NCI-H1930 (cell line): ENCODE data around the gene TMEM273.

Source experiments
- DNase-seq, 2 experiments: peaks; one replicate each; lab custom pipeline; 2025; lab: John Stamatoyannopoulos, UW

The TMEM273 gene

DNA sequence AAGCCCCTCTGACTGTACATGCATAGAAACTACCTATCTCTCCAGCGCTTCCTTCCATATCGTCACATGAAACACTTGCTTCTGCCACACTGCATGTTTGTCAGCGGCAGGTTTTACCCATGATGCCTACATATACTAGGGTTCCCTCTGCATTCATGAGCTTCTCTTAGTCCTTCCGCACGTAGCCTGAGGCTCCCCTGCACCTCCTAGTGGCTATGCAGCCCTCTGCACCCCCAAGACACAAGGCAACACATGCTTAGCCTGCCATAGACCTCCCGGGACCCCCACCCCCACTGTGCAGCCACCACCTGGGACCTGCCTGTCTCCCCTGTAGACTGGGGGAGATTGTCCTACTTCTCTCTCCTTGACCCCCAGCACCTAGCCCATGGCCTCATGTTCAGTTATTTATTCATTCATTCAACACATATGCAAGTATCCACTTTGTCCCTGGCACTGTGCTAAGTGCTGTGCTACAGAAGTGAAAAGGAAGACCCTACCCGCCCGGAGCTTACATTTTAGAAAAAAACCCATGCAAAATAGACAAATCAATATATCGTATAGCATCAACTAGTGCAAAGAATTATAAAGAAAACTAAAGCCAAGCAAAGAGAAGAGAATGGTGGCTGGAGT lies 23.5 kb downstream of the TMEM273 start:
- no peak for DNase-seq

DNA sequence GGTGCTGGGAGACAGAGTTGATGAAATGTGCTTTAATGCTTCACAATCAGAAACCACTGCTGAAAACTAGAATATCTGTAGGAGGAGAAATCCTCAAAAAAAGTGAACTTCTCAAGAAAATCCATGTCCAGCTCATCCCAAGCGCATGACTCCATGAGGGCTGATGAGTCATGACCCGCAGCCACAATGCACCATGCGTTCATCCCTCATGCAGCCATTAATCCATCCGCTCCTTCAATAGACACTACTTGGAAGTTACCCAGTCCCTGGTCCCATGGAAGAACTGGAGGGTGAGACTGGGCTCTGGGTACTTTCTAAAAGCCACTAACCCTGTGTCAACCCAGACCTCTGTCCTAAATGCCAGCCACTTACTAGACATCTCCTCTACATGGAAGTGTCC lies 24.4 kb downstream of the TMEM273 start:
- no peak for DNase-seq

DNA sequence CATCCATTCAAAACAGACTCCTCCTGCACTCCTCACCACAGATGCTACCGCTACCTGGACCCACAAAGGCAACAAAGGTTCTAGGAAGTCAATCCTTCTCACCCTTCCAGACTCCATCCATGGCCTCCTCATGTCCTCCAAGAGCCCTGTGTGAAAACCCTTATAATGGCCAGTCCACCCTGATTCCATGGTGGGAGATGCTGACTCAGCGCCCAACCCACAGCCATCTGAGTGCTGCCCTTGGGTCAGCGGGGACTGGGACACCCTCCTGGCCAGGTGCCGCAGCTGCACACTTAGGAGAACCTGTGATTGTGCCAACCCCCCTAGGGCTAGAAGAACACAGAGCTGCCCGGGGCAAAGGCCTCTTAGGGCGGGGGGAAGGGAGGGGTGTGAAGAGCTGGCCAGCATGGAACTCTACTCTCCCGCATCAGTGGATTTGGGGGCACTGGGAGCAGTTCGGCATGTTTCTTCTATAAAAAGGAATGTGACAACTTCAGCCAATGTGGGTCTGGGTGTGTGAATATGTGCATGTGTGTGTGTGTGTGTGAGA lies 25.4 kb downstream of the TMEM273 start:
- DNase-seq, result no peak

DNA sequence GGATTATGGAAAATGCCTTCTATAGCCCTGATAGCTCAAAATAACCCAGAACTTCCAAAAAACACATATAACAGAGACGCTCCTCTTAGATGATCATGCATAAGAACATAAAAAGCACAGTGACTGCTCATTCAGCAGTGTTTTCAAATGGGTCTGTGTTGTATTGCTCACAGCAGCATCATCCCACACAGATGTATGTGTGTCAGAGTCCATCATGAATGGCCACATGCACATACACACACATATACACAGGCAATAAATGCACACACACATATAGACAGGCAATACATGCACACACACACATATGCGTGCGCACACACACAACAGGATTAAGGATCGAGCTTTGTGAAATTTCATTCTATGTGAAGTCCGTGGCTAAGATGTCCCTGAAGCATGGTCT lies 26.1 kb downstream of the TMEM273 start:
- DNase-seq, result no peak

DNA sequence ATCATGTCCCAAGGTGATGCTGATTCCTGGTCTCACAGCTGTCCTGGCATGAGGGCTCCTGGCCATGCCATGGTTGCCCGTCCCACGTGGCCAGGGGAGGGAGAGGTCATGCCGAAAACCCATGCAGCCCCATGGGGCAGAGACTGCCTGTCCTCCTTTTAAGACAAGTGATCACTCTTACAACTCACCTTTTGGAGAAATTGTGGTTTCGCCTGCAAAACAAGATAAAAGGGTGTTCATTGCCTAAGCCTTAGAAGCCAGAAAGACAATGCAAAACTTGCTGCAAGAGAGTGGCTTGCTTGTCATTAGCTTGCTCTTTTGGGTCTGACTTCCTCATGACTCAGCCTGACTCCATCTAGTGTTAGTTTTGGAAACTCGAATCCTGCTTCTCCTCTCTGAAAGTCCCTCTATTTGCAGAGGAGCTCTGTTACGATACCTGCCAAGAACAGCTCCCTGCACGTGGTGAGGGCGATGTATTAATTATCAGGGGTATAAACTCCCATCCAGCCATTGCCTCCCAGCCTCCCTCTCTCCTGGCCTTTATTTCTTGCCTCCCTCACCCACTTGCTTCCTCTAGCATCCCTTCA lies 26.7 kb downstream of the TMEM273 start:
- DNase-seq, result no peak

DNA sequence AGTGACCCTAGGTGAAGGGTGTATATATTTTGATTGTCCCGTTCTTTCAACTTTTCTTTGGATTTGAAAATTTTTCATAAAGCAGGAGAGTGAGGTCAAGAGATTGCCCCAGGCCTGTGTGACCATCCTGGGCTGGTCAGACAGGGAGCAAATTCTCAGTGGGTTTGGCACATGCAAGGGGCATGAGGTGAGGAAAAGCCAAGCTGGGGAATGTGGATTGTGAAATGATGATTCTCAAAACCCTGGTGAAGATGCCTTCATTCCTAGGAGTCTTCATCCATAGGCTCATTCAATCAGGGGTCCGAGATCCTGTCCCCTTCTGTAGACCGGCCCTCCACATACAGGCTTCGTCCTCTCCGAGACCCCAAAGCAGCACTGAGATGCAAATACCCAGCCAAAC lies 27.4 kb downstream of the TMEM273 start:
- DNase-seq, result no peak

DNA sequence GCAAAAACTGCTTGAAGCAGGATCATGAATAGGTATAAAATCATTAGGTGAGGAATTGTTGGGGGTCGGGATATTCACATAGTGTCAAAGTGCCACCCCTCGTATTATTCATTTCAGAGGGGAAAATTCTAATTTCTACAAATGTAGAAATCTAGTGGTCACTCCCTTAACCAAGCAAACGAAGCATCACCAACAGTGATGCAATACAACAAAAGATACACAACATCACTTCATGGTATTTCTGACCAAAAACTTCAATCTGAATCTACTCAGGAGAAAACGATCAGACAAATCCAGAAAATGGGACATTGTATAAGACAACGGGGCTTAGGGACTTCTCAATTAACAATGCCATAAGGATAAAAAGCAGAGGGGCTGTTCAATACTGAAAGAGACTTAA lies 28.1 kb downstream of the TMEM273 start:
- DNase-seq, result no peak

DNA sequence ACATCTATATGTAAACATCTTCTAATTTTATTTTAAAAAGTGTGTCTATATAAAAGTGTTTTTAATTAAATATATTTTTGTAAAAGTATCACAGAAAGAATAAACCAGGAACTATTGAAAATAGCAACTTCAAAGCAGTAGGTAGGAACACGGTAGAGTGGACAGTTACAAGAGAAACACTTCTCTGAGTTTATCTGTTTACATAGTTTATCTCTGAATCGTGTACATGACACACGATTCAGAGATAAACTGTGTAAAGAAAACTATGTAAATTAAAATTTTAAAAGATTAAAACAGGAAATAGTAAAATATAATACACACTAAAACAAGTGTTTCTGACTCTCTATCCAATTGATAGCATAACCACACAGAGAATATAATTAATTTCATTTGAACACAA lies 29.3 kb downstream of the TMEM273 start:
- DNase-seq, result no peak

DNA sequence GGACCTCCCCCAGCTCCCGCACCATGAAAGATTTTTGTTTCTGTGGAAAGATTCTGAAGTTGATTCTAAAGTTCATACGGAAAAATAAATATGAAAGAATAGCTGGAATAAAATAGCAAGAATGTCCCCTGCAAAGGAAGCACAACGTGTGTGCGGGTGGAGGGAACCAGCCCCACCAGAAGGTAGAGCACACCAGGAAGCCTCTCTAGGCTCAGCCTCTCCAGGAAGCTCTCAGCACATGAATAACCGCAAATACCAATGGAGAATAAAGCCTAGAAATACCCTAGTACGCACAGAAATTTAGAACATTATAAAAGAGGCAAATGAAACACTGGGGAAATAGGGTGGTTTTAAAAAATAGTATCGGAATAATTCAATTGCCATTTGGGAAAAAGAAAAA lies 29.8 kb downstream of the TMEM273 start:
- DNase-seq, result no peak

DNA sequence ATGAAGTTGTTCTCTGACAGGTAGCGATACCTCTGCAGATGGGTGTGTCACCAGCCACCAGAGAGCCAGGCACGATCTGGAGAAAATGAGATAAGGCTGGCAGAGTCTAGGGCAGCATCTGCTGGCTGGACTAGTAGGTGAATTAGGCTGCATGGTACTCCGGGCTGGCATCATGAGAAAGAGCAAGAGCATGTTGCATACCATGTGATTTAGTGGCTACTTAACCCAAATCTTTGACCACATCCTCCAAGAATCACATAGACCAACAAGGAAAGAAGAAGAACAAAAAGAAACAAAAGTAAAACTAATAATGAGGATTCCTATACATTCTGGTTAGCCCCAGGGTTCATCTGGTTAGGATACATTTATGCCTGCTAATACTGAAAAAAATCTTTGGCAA lies 31.0 kb downstream of the TMEM273 start:
- DNase-seq, result no peak

DNA sequence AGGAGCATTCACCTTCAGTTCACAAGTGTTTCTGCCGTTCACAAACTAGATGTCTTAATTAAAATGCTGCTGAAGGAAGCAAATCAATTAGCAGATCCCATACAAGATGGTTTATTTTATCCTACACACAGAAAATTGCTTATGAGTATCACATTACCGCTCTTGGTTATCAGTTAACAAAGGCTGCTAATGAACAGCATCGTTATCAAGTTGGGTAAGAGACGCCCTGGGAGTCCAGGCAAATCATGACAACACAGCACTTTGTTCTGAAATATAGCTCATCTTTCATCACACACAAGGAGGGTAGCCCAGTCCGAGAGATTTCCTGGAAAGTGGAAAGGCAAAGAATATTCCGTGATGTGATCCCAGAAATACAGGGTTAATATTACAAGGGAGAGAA lies 33.5 kb downstream of the TMEM273 start:
- no peak for DNase-seq

DNA sequence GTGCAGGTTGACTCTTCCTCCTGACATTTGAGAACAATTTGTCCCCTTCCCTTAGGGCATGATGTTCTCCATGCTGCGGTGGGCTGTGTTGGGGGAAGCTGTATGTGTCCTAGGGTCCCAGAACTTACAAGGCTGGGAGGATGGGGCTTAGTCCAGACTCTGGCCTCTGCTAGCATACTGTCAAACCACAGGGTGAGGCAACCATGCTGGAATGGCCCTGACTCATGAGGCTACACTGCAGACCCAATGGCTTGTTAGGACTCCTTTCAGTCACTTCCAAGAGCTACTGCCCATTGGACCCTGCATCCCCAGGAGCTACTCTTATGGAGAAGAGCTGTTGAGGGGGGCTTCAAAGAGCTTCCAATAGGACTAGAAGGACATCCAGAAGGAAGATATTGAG lies 34.2 kb downstream of the TMEM273 start:
- no peak for DNase-seq

DNA sequence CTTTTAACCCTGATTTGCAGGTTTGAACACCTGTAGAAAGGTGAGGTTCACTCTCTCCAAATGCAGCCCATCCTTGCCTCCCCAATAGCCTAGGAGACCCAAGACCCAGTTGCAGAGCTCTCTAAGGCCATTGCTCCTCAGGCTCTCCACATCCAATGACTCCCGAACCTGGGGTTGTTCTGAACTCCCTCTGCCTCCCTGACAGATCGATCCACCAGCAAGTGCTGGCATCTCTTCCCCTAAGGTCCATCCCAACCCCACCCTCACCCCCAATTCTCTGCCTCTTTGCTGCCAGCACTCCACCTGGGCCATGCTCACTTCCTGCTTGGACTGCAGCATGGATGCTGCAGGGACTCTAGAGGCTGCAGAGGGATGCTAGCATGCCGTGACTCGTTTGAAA lies 35.1 kb downstream of the TMEM273 start:
- no peak for DNase-seq

DNA sequence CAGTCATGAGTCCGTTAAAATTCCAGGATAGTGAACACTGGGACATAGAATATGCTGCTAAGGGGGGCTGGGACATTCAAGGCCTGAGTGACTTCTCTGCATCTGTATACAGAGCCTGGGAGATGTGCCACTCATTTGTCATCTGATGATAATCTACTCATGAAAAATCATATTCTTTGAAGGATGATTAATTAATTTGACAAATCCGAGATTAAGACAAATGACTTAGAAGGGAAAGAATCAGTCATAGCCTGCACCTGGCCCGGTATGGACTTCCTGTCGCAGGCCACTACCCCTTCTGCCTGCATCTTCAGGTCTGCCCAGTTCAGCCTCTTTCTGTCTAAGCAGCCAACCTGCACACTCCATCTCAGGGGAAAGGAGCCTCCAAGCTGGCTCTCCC lies 35.5 kb downstream of the TMEM273 start:
- DNase-seq, result no peak

DNA sequence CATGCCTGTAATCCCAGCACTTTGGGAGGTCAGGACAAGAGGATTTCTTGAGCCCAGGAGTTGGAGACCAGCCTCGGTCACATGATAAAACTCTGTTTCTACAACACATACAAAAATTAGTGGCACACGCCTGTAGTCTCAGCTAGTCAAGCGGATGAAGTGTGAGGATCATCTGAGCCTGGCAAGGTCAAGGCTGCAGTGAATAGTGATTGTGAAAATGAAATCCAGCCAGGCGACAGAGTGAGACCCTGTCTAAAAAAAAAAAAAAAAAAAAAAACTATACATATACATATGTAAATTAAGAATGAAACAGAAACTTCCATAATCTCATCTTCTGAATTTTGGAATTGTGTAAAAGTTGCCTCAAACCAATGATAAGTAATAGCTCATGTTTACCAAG lies 36.2 kb downstream of the TMEM273 start:
- no peak for DNase-seq

DNA sequence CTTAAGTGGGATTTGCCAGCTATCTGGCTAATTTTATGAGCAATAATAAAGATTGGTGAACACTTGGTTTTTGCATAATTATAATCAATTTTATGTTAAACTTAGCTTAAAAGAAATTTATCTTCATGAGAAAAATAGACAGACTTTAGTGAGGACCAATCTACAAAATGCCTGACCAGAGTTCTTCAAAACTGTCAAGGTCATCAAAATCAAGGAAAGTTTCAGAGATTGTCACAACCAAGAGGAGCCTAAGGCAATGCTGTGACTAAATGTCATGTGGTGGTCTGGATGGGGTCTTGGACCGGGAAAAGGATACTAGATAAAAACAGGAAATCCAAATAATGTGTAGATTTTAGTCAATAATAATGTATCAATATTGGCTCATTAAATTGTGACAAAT lies 36.7 kb downstream of the TMEM273 start:
- no peak for DNase-seq

DNA sequence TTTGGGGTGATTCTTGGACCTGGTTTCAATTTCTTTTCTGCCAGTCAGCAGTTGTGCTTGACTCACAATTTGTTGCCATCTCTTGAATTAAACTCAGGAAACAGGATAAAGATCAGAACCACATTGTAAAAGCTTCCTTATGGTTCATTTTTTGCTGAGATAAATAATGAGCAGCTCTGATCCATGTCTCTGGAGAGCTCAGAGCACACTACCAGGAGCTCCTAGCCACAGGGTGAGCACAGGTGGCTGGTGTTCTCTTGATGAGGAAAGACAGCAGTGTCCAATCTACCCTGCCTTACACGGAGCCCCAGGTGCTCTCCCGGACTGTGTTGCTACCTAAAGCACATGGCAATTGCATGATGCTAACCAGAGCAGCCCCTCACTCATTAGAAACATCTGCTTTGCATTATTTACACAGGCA lies 37.2 kb downstream of the TMEM273 start:
- DNase-seq, result no peak

DNA sequence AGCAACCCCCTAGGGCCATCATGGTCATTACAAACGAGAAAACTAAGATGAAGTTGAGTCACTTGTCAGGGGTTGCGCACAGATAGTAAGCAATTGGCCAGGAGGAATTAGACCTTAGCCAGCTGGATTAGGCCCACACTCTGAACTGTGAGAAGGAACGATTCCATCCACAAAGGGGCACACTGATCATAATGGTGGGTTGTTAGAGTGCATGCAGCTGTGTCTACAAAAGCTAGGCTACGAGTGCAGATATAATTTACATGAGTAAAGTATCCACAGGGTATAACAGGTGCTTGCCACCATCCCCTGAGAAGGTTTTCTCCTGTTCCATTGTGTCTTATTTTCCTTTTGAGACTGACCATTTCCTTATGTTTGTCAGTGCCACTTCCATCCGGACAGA lies 37.8 kb downstream of the TMEM273 start:
- peak in 1 of 2 experiments; percentile 14 for DNase-seq

DNA sequence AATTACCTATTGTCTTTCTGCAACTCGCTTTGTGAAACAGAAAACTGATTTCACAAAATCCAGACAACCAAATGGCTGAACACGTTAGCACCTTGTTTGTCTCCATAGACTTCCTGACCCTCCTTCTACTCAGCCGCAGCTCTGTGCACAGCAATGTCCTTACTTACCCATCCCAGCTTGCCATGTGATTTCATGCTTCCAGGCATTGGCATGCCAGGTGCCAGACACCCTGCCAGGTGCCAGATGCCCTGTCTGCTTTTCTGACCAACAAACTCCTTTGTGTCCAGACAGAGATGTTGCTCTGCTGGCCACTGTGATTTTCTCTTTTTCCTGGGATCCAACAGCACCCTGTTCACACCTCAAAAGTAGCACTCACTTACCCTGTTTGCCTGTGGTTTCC lies 38.3 kb downstream of the TMEM273 start:
- DNase-seq, result no peak

DNA sequence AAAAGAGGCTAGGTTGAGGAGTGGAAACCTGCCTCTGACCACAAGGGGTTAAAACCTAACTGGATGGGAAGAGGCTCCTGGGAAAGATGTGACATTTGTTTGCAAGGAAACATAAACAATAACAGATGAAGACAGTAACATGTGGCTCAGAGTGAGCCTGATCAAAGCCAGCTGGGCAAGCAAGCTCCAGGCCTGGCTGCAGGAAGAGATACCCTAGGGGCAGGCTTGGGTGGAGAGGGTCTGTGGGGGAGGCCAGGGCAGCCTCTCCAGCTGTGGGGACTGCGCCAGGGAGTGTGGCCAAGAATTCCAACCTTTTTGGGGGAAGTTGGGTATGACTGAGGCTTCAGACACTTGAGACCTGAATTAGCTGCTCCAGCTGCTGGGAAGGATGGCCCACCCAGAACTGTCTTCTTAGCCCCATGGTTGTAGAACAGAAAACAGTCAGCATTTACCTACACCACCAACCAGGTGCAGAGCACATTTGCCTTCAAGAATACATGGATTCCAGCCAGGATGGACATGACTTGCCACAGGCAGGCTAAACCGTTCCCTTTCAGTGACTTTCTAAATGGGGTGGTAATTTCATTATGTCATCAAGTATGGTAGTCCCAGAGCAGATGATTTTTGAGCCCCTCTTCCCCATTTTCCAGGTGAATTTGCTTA lies 44.0 kb downstream of the TMEM273 start:
- DNase-seq, result no peak

DNA sequence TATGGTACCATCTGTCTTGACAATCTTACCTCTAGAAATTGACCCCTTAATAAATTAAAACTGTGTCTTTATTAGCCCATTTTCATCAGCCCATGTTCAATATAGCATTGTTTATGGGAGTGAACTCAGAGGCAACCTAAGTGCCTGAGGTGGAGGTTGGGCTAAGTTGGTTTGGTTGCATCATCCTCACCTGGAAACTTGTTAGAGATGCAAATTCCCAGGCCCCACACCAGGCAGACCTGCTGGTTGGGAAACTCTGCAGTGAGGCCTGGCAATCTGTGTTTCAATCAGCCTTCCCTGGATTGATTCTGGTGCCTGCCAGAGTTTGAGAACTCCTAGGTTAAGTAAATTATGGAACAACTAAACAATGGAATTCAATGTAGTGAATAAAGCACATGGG lies 44.9 kb downstream of the TMEM273 start:
- DNase-seq, result no peak

DNA sequence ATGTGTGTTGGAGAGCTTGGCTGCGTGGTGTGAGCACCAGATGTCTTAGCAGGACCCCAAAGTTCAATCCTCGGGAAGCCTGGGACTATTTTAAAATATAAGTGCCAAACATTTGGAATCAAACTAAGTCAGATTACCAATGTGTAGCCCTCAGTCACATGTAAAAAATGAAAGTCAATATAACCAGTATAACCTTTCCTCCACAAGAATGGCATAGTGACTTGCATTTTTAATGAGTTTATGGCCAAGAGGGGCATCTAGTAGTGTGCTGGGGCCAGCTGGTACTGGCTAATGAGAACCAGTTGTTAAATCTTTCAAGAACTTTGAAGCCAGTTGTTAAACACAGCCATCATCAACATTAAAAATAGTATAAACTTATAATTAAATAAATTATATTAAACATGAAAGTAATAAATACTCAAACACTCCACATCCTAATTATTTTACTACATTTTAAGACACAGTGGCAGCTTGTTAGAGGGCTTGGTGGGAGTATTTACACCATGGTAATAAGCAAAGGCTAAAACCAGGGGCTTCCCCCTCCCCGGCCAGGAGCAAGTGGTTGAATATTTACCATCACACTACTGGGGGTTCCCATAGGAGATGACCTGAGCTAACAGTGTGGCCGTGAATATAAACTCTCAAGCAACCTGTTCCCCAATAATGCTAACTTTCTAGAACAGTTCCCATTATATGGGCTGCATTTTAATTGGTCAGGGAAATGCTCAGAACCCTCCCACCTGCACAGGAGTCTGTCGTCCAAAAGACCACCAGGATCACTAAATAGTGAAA lies 46.5 kb downstream of the TMEM273 start:
- DNase-seq, result no peak
